HepG2 (cell line): ENCODE results near the gene NKD2. TPM values are rescaled to one million over a fixed set of nuclear protein-coding genes. Genes with fewer than 3 reads are reported as not detected.

Source experiments
- ATAC-seq: fragments of 200-7000 bp; cut with Tn5 transposase; 3 replicates; pipeline ENCODE4 v1.9.1; 2020; ENCODE audit warnings: mild to moderate bottlenecking, moderate library complexity
- BruUV-seq: library from RNA; stranded (reverse); fragments of 400-500 nt; replicated peaks from 2 replicates; lab custom pipeline; 2021; lab: Mats Ljungman, UMichigan
- CTCF ChIA-PET: fragments of 300-600 bp; formaldehyde crosslinking; extraction: SDS; loops from one replicate; lab custom pipeline; 2021; ENCODE audit warnings: low total read pairs, inconsistent platforms, low intra/inter-chr PET ratio; lab: Yijun Ruan, JAX
- POLR2A ChIA-PET: fragments of 350-600 bp; sonication (Branson Sonifier 250); formaldehyde crosslinking; loops from one replicate; lab custom pipeline; 2020; ENCODE audit warnings: antibody characterized with exemption, inconsistent platforms; lab: Yijun Ruan, JAX
- DNase-seq: peaks from one replicate; pipeline ENCODE4 v3.0.0-alpha.2; 2015; ENCODE audit warnings: low spot score
- FAIRE-seq: peaks from 3 replicates; lab custom pipeline; 2011; peaks lifted over from hg19 to GRCh38; lab: Jason Lieb, UNC
- H2AFZ ChIP-seq: one replicate; pipeline ENCODE4 v1.6.1; 2011; ENCODE audit warnings: low read length, inconsistent platforms
- H3K27ac ChIP-seq: fragments of 300-600 bp; 3 replicates; pipeline ENCODE4 v1.8.0; 2011; ENCODE audit warnings: mixed run types, mild to moderate bottlenecking, mixed read lengths, low read length, inconsistent platforms; ENCODE audit not compliant: insufficient read depth; ENCODE audit errors: extremely low read length
- H3K27me3 ChIP-seq, 2 experiments: fragments of 200-600 bp in 1 of 2; 2 replicates in 1 of 2; 3 replicates in 1 of 2; pipeline versions ENCODE4 v1.6.0 to v1.8.0; 2011; ENCODE audit warnings: low read length in 2 of 2, mild to moderate bottlenecking in 2 of 2, moderate library complexity in 2 of 2, inconsistent platforms in 1 of 2; ENCODE audit not compliant: insufficient read depth in 2 of 2, control insufficient read depth in 1 of 2
- H3K36me3 ChIP-seq, 2 experiments: fragments of 200-600 bp in 1 of 2; replicated peaks in 1 of 2; 2 replicates in 1 of 2; 3 replicates in 1 of 2; pipeline versions ENCODE4 v1.5.1 to v1.8.0; 2011; ENCODE audit warnings: low read length in 2 of 2, inconsistent platforms in 1 of 2; ENCODE audit not compliant: insufficient read depth in 2 of 2, control insufficient read depth in 1 of 2
- H3K4me1 ChIP-seq: 2 replicates; pipeline ENCODE4 v1.5.1; 2012; ENCODE audit warnings: low read length, inconsistent platforms; ENCODE audit not compliant: insufficient read depth
- H3K4me2 ChIP-seq: 2 replicates; pipeline ENCODE4 v1.6.0; 2011; ENCODE audit warnings: low read depth, low read length, inconsistent platforms
- H3K4me3 ChIP-seq, 3 experiments: fragments of 200-600 bp in 1 of 3; sonication (generic), shearing (Covaris generic) in 1 of 3; replicated peaks in 1 of 3; 2 replicates each; pipeline ENCODE4 v1.5.1; 2011 to 2016; ENCODE audit warnings: low read length in 3 of 3, inconsistent platforms in 2 of 3, low read depth in 2 of 3, mild to moderate bottlenecking in 2 of 3, control low read depth in 1 of 3, mixed read lengths in 1 of 3; ENCODE audit not compliant: insufficient read depth in 1 of 3
- H3K79me2 ChIP-seq: one replicate; pipeline ENCODE4 v1.6.1; 2011; ENCODE audit warnings: low read length, inconsistent platforms; ENCODE audit not compliant: insufficient read depth
- H3K9ac ChIP-seq: 2 replicates; pipeline ENCODE4 v1.6.0; 2011; ENCODE audit warnings: mild to moderate bottlenecking, low read depth, low read length, inconsistent platforms; ENCODE audit not compliant: insufficient read depth
- H3K9me3 ChIP-seq: 2 replicates; pipeline ENCODE4 v1.5.1; 2012; ENCODE audit warnings: mild to moderate bottlenecking, low read length
- H4K20me1 ChIP-seq: 2 replicates; pipeline ENCODE4 v1.6.0; 2011; ENCODE audit warnings: inconsistent platforms, mild to moderate bottlenecking, low read length, moderate library complexity; ENCODE audit not compliant: insufficient read depth
- CHD2 ChIP-seq: IDR thresholded peaks from 2 replicates; pipeline ENCODE4 v1.6.1; 2011; ENCODE audit warnings: low read depth, low read length, improper control_type of control experiment
- DNMT1 ChIP-seq: sonication (generic); formaldehyde crosslinking; IDR thresholded peaks from 2 replicates; pipeline ENCODE4 v1.5.1; 2020; ENCODE audit warnings: mild to moderate bottlenecking, missing genetic modification reagents
- EZH2 ChIP-seq: conservative IDR thresholded peaks from 2 replicates; pipeline ENCODE4 v1.6.1; 2012; ENCODE audit warnings: mild to moderate bottlenecking, low read depth, low read length, moderate library complexity
- KLF15 ChIP-seq: sonication (generic); formaldehyde crosslinking; IDR thresholded peaks from 2 replicates; pipeline ENCODE4 v1.8.1; 2023; ENCODE audit warnings: borderline replicate concordance, mild to moderate bottlenecking, inconsistent platforms, missing genetic modification reagents, mixed read lengths
- ZIK1 ChIP-seq: sonication (generic); formaldehyde crosslinking; IDR thresholded peaks from 2 replicates; pipeline ENCODE4 v1.5.0; 2020; ENCODE audit warnings: mild to moderate bottlenecking, low read depth, missing genetic modification reagents, borderline replicate concordance
- ZKSCAN8 ChIP-seq: IDR thresholded peaks from 2 replicates; pipeline ENCODE4 v1.6.1; 2016; ENCODE audit warnings: borderline replicate concordance, missing genetic modification reagents, missing compliant biosample characterization
- ZNF749 ChIP-seq: sonication (generic); formaldehyde crosslinking; IDR thresholded peaks from 2 replicates; pipeline ENCODE4 v1.8.0; 2022; ENCODE audit warnings: mild to moderate bottlenecking, missing genetic modification reagents, moderate library complexity, borderline replicate concordance
- WGBS: methylation state at CpG from one replicate; pipeline ENCODE4 v1.1.6; 2017; ENCODE audit warnings: low lambda C conversion rate; 5-methylcytosine and 5-hydroxymethylcytosine counted together
- in situ Hi-C: cut with HindIII; loops from 2 replicates; pipeline ENCODE4 v1.10.0; 2017; ENCODE audit warnings: low pct_unique_long_range_greater_than_20kb; ENCODE audit not compliant: extremely low pct_ligation_motif_present
- intact Hi-C: fragments of 100-400 bp; cut with micrococcal nuclease; formaldehyde crosslinking; loops from one replicate; pipeline ENCODE4 v1.10.0; 2022; ENCODE audit not compliant: unreplicated experiment
- polyA plus RNA-seq, 8 experiments: library from polyadenylated mRNA; depleted of rRNA in 3 of 8; stranded (reverse) in 7 of 8; unstranded in 1 of 8; fragments of >200 nt; fragmentation: Illumina TruSeq in 4 of 8; extraction: Trizol in 4 of 8; gene quantifications; 2 replicates each; pipeline versions ENCODE4 v1.2.1 to v1.2.3, GENCODE V29; 2011 to 2016; ENCODE audit warnings: low read depth in 4 of 8, missing spikeins in 1 of 8, mixed read lengths in 1 of 8; ENCODE audit not compliant: insufficient read depth in 1 of 8
- total RNA-seq, 5 experiments: library from RNA; depleted of rRNA; stranded (reverse); fragments of >200 nt; fragmentation: Illumina TruSeq; extraction: Trizol; gene quantifications; 2 replicates each; pipeline ENCODE4 v1.2.3, GENCODE V29; 2016; ENCODE audit warnings: low read depth in 1 of 5
- TF ChIP-seq, protein P1 (sequence below): sonication (generic); formaldehyde crosslinking; IDR thresholded peaks from 2 replicates; pipeline ENCODE4 v1.4.0; 2020; ENCODE audit warnings: mild to moderate bottlenecking, missing genetic modification reagents
- TF ChIP-seq, protein P2 (sequence below): sonication (generic); formaldehyde crosslinking; IDR thresholded peaks from 2 replicates; pipeline ENCODE4 v1.5.1; 2020; ENCODE audit warnings: missing genetic modification reagents, mild to moderate bottlenecking, borderline replicate concordance
- TF ChIP-seq, protein P3 (sequence below): sonication (generic); formaldehyde crosslinking; IDR thresholded peaks from 2 replicates; pipeline ENCODE4 v1.4.0; 2020; ENCODE audit warnings: missing genetic modification reagents

NKD2 gene
- total and polyA plus RNA-seq, 2 of the 13 experiments (the other 11 are each of a cell fraction or from before 2014, with no cell fraction given), result 0.53 to 0.82 TPM

DNA sequence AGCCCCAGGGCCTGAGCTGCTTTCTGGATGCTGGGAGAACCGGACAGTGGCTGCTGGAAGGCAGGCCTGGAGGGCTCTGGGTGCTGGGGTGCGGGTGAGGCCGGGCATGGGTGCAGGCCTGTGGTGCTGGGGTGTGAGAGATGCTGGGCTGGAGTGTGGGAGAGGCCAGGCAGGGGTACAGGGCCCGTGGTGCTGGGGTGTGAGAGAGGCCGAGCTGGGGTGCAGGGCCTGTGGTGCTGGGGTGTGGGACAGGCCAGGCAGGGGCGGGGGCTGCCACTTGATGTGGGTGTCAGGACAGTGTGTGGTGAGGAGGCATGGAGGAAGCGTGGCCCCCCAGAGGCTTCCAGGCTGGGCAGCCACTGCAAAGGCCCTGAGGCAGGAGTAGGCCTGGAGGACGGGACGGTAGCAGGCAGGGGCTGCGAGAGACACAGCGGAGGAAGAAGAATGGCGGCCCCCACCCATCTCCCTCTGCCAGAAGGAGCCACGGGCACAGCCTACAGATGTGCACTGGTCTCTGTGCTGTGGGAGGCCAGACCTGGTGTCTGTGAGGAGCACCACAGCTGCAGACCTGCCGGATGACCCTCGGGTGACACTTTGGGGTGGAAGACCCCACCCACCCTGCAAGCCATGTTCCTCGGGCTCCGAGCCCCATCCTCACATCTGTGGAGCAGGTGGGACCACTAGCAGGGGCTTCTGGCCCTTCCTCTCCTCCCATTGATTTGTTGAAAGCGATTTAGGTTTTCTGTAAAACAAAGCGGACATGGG, 9.3 kb downstream of the NKD2 start (continued):
- TF ChIP-seq, protein P1, sequence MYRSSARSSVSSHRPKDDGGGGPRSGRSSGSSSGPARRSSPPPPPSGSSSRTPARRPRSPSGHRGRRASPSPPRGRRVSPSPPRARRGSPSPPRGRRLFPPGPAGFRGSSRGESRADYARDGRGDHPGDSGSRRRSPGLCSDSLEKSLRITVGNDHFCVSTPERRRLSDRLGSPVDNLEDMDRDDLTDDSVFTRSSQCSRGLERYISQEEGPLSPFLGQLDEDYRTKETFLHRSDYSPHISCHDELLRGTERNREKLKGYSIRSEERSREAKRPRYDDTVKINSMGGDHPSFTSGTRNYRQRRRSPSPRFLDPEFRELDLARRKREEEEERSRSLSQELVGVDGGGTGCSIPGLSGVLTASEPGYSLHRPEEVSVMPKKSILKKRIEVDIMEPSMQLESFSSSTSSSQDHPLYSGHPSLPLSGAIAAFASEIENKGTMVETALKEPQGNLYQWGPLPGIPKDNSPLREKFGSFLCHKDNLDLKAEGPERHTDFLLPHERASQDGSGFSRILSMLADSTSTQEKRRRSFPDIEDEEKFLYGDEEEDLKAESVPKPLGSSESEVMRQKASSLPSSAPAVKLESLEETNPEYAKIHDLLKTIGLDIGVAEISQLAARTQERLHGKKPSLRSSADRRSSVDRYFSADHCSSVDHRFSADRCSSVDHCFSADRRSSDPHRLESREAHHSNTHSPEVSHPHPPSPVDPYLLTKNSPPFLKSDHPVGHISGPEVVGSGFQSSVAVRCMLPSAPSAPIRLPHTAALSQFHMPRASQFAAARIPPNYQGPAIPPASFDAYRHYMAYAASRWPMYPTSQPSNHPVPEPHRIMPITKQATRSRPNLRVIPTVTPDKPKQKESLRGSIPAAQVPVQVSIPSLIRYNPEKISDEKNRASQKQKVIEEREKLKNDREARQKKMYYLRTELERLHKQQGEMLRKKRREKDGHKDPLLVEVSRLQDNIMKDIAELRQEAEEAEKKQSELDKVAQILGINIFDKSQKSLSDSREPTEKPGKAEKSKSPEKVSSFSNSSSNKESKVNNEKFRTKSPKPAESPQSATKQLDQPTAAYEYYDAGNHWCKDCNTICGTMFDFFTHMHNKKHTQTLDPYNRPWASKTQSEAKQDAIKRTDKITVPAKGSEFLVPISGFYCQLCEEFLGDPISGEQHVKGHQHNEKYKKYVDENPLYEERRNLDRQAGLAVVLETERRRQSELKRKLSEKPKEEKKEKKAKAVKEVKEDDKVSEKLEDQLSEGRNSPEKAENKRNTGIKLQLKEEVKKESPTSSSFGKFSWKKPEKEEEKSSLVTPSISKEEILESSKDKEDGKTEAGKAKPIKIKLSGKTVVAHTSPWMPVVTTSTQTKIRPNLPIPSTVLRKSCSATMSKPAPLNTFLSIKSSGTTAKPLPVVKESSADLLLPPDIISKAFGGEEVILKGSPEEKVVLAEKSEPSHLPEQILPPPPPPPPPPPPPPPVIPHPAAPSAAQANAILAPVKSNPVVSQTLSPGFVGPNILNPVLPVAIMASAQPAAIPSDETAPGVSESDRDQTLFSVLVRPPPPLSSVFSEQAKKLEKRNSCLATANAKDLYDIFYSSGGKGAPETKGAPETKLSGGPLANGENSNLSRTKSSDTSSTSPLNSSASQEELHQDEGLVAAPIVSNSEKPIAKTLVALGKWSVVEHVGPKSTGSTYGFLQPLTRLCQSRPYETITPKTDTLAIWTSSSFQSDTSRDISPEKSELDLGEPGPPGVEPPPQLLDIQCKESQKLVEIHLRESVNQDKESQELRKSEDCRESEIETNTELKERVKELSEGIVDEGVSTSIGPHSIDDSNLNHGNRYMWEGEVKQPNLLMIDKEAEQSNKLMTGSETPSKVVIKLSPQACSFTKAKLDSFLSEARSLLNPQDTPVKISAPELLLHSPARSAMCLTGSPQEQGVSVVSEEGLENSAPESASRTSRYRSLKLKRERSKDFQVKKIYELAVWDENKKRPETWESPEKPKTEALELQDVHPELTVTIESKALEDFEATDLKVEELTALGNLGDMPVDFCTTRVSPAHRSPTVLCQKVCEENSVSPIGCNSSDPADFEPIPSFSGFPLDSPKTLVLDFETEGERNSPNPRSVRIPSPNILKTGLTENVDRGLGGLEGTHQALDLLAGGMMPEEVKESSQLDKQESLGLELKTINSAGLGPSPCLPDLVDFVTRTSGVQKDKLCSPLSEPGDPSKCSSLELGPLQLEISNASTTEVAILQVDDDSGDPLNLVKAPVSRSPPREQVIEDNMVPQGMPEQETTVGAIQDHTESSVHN (CRISPR knock-in tag), result no peak
- no peak for TF ChIP-seq DNMT1

DNA sequence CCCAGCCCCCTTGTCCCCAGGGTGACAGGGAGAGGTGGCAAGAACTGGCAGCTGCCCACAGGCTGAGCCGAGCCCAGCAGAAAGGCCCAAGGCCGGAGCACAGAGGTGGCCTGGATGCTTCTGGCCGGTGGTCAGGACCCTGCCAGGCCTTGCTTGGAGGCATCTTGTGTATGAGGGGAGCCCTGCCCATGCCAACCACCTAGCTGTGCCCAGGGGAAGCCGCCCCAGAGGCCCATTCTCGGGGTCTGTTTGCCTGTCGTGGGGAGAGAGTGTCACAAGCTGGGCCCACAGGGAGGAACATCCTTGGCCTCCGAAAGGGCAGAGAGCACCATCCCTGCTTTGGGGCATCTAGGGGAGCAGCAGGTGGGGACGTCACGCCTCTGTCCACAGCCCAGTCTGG, 10.0 kb downstream of the NKD2 start:
- intact Hi-C loops, result no loop called here
- no TSS peak for BruUV-seq
- TF ChIP-seq EZH2 (no peak), ZKSCAN8 (CRISPR knock-in tag) (no peak), KLF15 (CRISPR knock-in tag) (no peak), ZIK1 (CRISPR knock-in tag) (no peak), CHD2 (no peak), ZNF749 (CRISPR knock-in tag) (no peak)
- TF ChIP-seq, protein P2, sequence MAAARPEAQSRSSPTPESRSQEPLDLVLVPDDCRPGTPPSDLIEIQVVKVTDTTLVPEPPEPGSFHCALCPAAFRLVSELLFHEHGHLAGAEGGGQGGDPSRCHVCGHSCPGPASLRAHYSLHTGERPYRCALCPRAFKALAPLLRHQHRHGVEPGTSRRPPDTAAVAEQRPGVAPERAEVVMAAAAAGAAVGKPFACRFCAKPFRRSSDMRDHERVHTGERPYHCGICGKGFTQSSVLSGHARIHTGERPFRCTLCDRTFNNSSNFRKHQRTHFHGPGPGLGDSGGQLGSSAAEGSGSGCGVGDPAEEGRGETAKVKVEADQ (CRISPR knock-in tag), result no peak
- TF ChIP-seq, protein P3, sequence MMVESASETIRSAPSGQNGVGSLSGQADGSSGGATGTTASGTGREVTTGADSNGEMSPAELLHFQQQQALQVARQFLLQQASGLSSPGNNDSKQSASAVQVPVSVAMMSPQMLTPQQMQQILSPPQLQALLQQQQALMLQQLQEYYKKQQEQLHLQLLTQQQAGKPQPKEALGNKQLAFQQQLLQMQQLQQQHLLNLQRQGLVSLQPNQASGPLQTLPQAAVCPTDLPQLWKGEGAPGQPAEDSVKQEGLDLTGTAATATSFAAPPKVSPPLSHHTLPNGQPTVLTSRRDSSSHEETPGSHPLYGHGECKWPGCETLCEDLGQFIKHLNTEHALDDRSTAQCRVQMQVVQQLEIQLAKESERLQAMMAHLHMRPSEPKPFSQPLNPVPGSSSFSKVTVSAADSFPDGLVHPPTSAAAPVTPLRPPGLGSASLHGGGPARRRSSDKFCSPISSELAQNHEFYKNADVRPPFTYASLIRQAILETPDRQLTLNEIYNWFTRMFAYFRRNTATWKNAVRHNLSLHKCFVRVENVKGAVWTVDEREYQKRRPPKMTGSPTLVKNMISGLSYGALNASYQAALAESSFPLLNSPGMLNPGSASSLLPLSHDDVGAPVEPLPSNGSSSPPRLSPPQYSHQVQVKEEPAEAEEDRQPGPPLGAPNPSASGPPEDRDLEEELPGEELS (CRISPR knock-in tag), result no peak
- TF ChIP-seq, all 625 proteins: peak for 0

More for the DNA sequence above, 10.0 kb downstream of the NKD2 start:
- no peak overlapping the region for H3K4me2 ChIP-seq
- FAIRE-seq, result no peak
- ATAC-seq, result no peak
- H3K79me2 ChIP-seq, result no peaks in the 10 kb centered on the region
- no peak overlapping the region for H3K4me3 ChIP-seq
- H3K4me1 ChIP-seq, result no peaks in the 10 kb centered on the region
- no peak overlapping the region for H3K27ac ChIP-seq
- no peaks in the 10 kb centered on the region for H4K20me1 ChIP-seq
- no peak overlapping the region for H2AFZ ChIP-seq
- in situ Hi-C loops, result no loop called here
- ChIA-PET POLR2A (no interaction called here), CTCF (no interaction called here)
- no peaks in the 10 kb centered on the region for H3K9me3 ChIP-seq
- no peaks in the 10 kb centered on the region for H3K36me3 ChIP-seq
- WGBS, result no CpG with 5 or more reads among the region's 9 CpGs
- H3K9ac ChIP-seq, result no peak overlapping the region
- H3K27me3 ChIP-seq, result peaks cover 2 to 4% of the 10 kb centered on the region in 2 experiments; a peak in 2 of 5 replicates
- no peak for DNase-seq
